GM23338 (cell line): Measurements from ENCODE around the gene SH3GL2.

ENCODE experiments used
- CREB1 ChIP-seq: fragments of 250-450 bp; sonication (Bioruptor Pico); IDR thresholded peaks from 2 replicates; pipeline ENCODE4 v1.5.0; 2020; ENCODE audit warnings: low read depth, mild to moderate bottlenecking, moderate library complexity
- CTCF ChIP-seq, 2 experiments: fragments of 200-600 bp in 1 of 2; sonication (generic) in 1 of 2; conservative IDR thresholded peaks; 2 replicates each; pipeline versions ENCODE4 v1.5.1 to v1.6.1; 2016 to 2017; ENCODE audit warnings: antibody characterized with exemption in 2 of 2, low read depth in 2 of 2, mild to moderate bottlenecking in 2 of 2, moderate library complexity in 1 of 2
- EZH2phosphoT487 ChIP-seq: fragments of 200-600 bp; sonication (generic); IDR thresholded peaks from one replicate; pipeline ENCODE4 v1.8.1; 2018; ENCODE audit warnings: antibody characterized with exemption; ENCODE audit not compliant: unreplicated experiment
- REST ChIP-seq: IDR thresholded peaks from one replicate; pipeline ENCODE4 v1.6.1; 2018; ENCODE audit warnings: antibody characterized with exemption; ENCODE audit not compliant: unreplicated experiment

- TF ChIP-seq EZH2phosphoT487 (no peak), CTCF (conservative IDR thresholded peaks at IDR 0.05; ENCODE audit: low read depth in 2 of 2) (no peak), REST (no peak), CREB1 (CRISPR knock-in tag) (no peak)
Measured at GRCh38 chr9:17800418-17800817, 221.6 kb downstream of the SH3GL2 start.
